GM12878 (cell line): ENCODE measurements around the gene DAZ3. TPM values are rescaled to one million over a fixed set of nuclear protein-coding genes. Genes with fewer than 3 reads are reported as not detected.
"Not testable (repeated sequence)": the region's sequence is repeated elsewhere in the genome, so short reads cannot be mapped to it uniquely, and the experiment has no call there.

Experiments used
- ATAC-seq: fragments of 200-7000 bp; cut with Tn5 transposase; 3 replicates; pipeline ENCODE4 v1.9.1; 2020; ENCODE audit warnings: mild to moderate bottlenecking, moderate library complexity
- Bru-seq: library from RNA; stranded (reverse); fragments of 400-500 nt; gene quantifications from one replicate; lab custom pipeline; 2021; lab: Mats Ljungman, UMichigan
- BruChase-seq, 2 experiments: library from RNA; stranded (reverse); fragments of 400-500 nt; gene quantifications; one replicate each; lab custom pipeline; 2021; lab: Mats Ljungman, UMichigan
- BruUV-seq: library from RNA; stranded (reverse); fragments of 400-500 nt; replicated peaks from 2 replicates; lab custom pipeline; 2021; lab: Mats Ljungman, UMichigan
- CTCF ChIA-PET: fragments of 300-600 bp; sonication (Branson Sonifier 250); formaldehyde crosslinking; extraction: SDS; loops from one replicate; lab custom pipeline; 2021; ENCODE audit warnings: inconsistent platforms; lab: Yijun Ruan, JAX
- POLR2A ChIA-PET: fragments of 350-600 bp; formaldehyde crosslinking; extraction: SDS; loops from one replicate; lab custom pipeline; 2021; ENCODE audit warnings: inconsistent platforms; lab: Charles Lee
- RAD21 ChIA-PET: fragments of 300-600 bp; sonication (Branson Sonifier 250); formaldehyde crosslinking; loops from one replicate; lab custom pipeline; 2023; ENCODE audit warnings: antibody characterized with exemption; ENCODE audit not compliant: unreplicated experiment; lab: Charles Lee
- SMC1A ChIA-PET: fragments of 300-600 bp; sonication (Branson Sonifier 250); formaldehyde crosslinking; loops from one replicate; lab custom pipeline; 2023; ENCODE audit not compliant: unreplicated experiment, uncharacterized antibody; lab: Charles Lee
- DNase-seq: peaks from one replicate; pipeline ENCODE4 v3.0.0-alpha.2; 2011; ENCODE audit warnings: low read depth, low spot score
- FAIRE-seq: peaks from 3 replicates; lab custom pipeline; 2011; peaks lifted over from hg19 to GRCh38; lab: Jason Lieb, UNC
- H2AFZ ChIP-seq: 2 replicates; pipeline ENCODE4 v1.6.0; 2011; ENCODE audit warnings: low read depth, low read length, control low read depth; ENCODE audit not compliant: control insufficient read depth
- H3K27ac ChIP-seq: 2 replicates; pipeline ENCODE4 v1.5.1; 2011; ENCODE audit warnings: control low read depth; ENCODE audit not compliant: control insufficient read depth, insufficient read depth
- H3K27me3 ChIP-seq, 2 experiments: replicated peaks in 1 of 2; 2 replicates each; pipeline versions ENCODE4 v1.6.0 to v1.6.1; 2011; ENCODE audit warnings: low read length in 1 of 2; ENCODE audit not compliant: control insufficient read depth in 2 of 2, insufficient read depth in 2 of 2
- H3K36me3 ChIP-seq, 2 experiments: 2 replicates each; pipeline ENCODE4 v1.5.1; 2011; ENCODE audit warnings: low read length in 1 of 2; ENCODE audit not compliant: control insufficient read depth in 2 of 2, insufficient read depth in 2 of 2
- H3K4me1 ChIP-seq: 2 replicates; pipeline ENCODE4 v1.6.1; 2011; ENCODE audit warnings: mild to moderate bottlenecking, low read length, moderate library complexity, mixed read lengths; ENCODE audit not compliant: control insufficient read depth, insufficient read depth
- H3K4me2 ChIP-seq: 2 replicates; pipeline ENCODE4 v1.6.0; 2011; ENCODE audit warnings: control low read depth; ENCODE audit not compliant: control insufficient read depth, insufficient read depth
- H3K4me3 ChIP-seq: fragments of 200-600 bp; sonication (generic); 2 replicates; pipeline ENCODE4 v1.5.1; 2016
- H3K79me2 ChIP-seq: 2 replicates; pipeline ENCODE4 v1.6.0; 2011; ENCODE audit warnings: low read length; ENCODE audit not compliant: control insufficient read depth, insufficient read depth
- H3K9ac ChIP-seq: 2 replicates; pipeline ENCODE4 v1.8.0; 2011; ENCODE audit warnings: low read length, control low read depth, mixed read lengths; ENCODE audit not compliant: control insufficient read depth, insufficient read depth
- H3K9me3 ChIP-seq: replicated peaks from 3 replicates; pipeline ENCODE4 v1.5.1; 2011; ENCODE audit warnings: mild to moderate bottlenecking, low read length; ENCODE audit not compliant: control insufficient read depth, insufficient read depth
- H4K20me1 ChIP-seq: 2 replicates; pipeline ENCODE4 v1.6.0; 2011; ENCODE audit not compliant: control insufficient read depth, insufficient read depth
- WGBS: methylation state at CpG from one replicate; pipeline ENCODE4 v1.1.6; 2016; ENCODE audit warnings: low lambda C conversion rate; ENCODE audit not compliant: insufficient replicate concordance, insufficient coverage; ENCODE audit errors: missing lambda C conversion rate; 5-methylcytosine and 5-hydroxymethylcytosine counted together
- in situ Hi-C: fragments of 300-500 bp; cut with MboI; formaldehyde crosslinking; loops from 9 replicates; pipeline ENCODE4 v1.14.3; 2018; ENCODE audit warnings: mixed read lengths
- intact Hi-C: fragments of 100-400 bp; cut with micrococcal nuclease; formaldehyde crosslinking; loops from one replicate; pipeline ENCODE4 v1.14.2; 2022; ENCODE audit not compliant: unreplicated experiment
- long read RNA-seq, 2 experiments: library from polyadenylated mRNA; unstranded; transcript quantifications; one replicate each; pipeline ENCODE4 v2.0.0, GENCODE V29; 2019 to 2020
- polyA minus RNA-seq, 3 experiments: library from RNA; depleted of rRNA, polyadenylated mRNA; stranded (reverse); fragments of >200 nt; gene quantifications; 2 replicates each; pipeline ENCODE4 v1.2.3, GENCODE V29; 2011
- polyA plus RNA-seq, 11 experiments: library from polyadenylated mRNA; depleted of rRNA in 4 of 11; unstranded in 6 of 11; stranded (reverse) in 5 of 11; fragments of >200 nt; fragmentation: Nextera tagmentation in 4 of 11; fragmentation: Illumina TruSeq in 1 of 11; extraction: Ambion mirVana in 4 of 11; extraction: Trizol in 1 of 11; gene quantifications; 1 replicate in 1 of 11; 2 replicates in 10 of 11; pipeline versions ENCODE4 v1.2.1 to v1.2.3, GENCODE V29; 2011 to 2016; ENCODE audit warnings: inconsistent platforms in 2 of 11, missing spikeins in 2 of 11, low read depth in 1 of 11
- total RNA-seq, 4 experiments: library from RNA; depleted of rRNA in 3 of 4; stranded (reverse); fragments of >200 nt in 3 of 4; fragmentation: Illumina TruSeq in 1 of 4; extraction: Trizol in 1 of 4; gene quantifications; 2 replicates each; pipeline versions ENCODE4 v1.2.1 to v1.2.3, GENCODE V29; 2013 to 2021

The DAZ3 gene
- total RNA-seq (2013; cell fraction: nucleolus; rRNA removed), result not detected in 2 replicates
- total RNA-seq (2014; rRNA removed), result not detected in 2 replicates
- not detected in 2 replicates for total RNA-seq (2014; rRNA removed; fragmentation: Illumina TruSeq; extraction: Trizol)
- total RNA-seq (2021), result not detected in 2 replicates
- polyA plus RNA-seq (2011; ENCODE audit: low read depth), result not detected
- not detected in 2 replicates for polyA plus RNA-seq (2011; rRNA removed)
- polyA plus RNA-seq (2011; cell fraction: cytosol; rRNA removed), result not detected in 2 replicates
- polyA plus RNA-seq (2011; cell fraction: nucleus; rRNA removed), result not detected in 2 replicates
- polyA plus RNA-seq (2012), result not detected in 2 replicates
- not detected in 2 replicates for polyA plus RNA-seq (2014; fragmentation: Illumina TruSeq; extraction: Trizol)
- polyA plus RNA-seq (2014; fragmentation: Nextera tagmentation; extraction: Ambion mirVana), result not detected
- polyA plus RNA-seq (2014; rRNA removed), result not detected in 2 replicates
- polyA plus RNA-seq (2016; fragmentation: Nextera tagmentation; extraction: Ambion mirVana), result not detected
- polyA minus RNA-seq (2011; rRNA and poly(A)+ RNA removed), result not detected in 2 replicates
- not detected in 2 replicates for polyA minus RNA-seq (2011; cell fraction: cytosol; rRNA and poly(A)+ RNA removed)
- not detected in 2 replicates for polyA minus RNA-seq (2011; cell fraction: nucleus; rRNA and poly(A)+ RNA removed)
- not detected for Bru-seq, nascent RNA
- not detected for BruChase-seq, experiment 1, labeled RNA remaining after a 6-hour chase
- not detected for BruChase-seq, experiment 2, labeled RNA remaining after a 2-hour chase
- long read RNA-seq, experiment 1, result 0 reads
- long read RNA-seq, experiment 2, result 0 reads

GRCh38 chrY:24813293-24813692, at the start of gene DAZ3:
Gene DAZ3 (minus strand): TSS chrY:24813393. CDS start chrY:24813185, 208 bp downstream.
- SMC1A ChIA-PET, result not testable (repeated sequence)

GRCh38 chrY:24833619-24834018, 20.4 kb upstream of the DAZ3 start, which contains the start of gene DAZ4:
Gene DAZ4 (plus strand): TSS chrY:24833919. CDS start chrY:24834127, 208 bp downstream.
- H3K4me1 ChIP-seq, FAIRE-seq, RAD21 ChIA-PET, H3K36me3 ChIP-seq, H3K27ac ChIP-seq, H2AFZ ChIP-seq, POLR2A ChIA-PET, H3K9me3 ChIP-seq, H4K20me1 ChIP-seq, ATAC-seq, BruUV-seq, H3K9ac ChIP-seq, H3K79me2 ChIP-seq, H3K4me3 ChIP-seq, H3K27me3 ChIP-seq, SMC1A ChIA-PET, in situ Hi-C loops, DNase-seq, CTCF ChIA-PET, H3K4me2 ChIP-seq, intact Hi-C loops: not testable (repeated sequence)
- no CpG with 5 or more reads among the region's 23 CpGs for WGBS

More at GRCh38 chrY:24813293-24813692, at the start of gene DAZ3:
- H3K4me2 ChIP-seq, H2AFZ ChIP-seq, ATAC-seq, H3K27ac ChIP-seq, in situ Hi-C loops, DNase-seq, H3K79me2 ChIP-seq, BruUV-seq, CTCF ChIA-PET, RAD21 ChIA-PET, H3K36me3 ChIP-seq, H3K9me3 ChIP-seq, H3K27me3 ChIP-seq, H3K4me3 ChIP-seq, intact Hi-C loops, H4K20me1 ChIP-seq, H3K4me1 ChIP-seq, POLR2A ChIA-PET, FAIRE-seq, H3K9ac ChIP-seq: not testable (repeated sequence)
- no CpG with 5 or more reads among the region's 23 CpGs for WGBS

GRCh38 chrY:24825069-24825468, 11.9 kb upstream of the DAZ3 start:
- H3K79me2 ChIP-seq, in situ Hi-C loops, SMC1A ChIA-PET, intact Hi-C loops, H3K27me3 ChIP-seq, CTCF ChIA-PET, FAIRE-seq, H2AFZ ChIP-seq, RAD21 ChIA-PET, ATAC-seq, POLR2A ChIA-PET, H3K36me3 ChIP-seq, H3K9ac ChIP-seq, H3K27ac ChIP-seq, H4K20me1 ChIP-seq, H3K4me1 ChIP-seq, DNase-seq, H3K4me2 ChIP-seq, BruUV-seq, H3K4me3 ChIP-seq, H3K9me3 ChIP-seq: not testable (repeated sequence)
- no CpG with 5 or more reads among the region's 4 CpGs for WGBS
